ENCODE measurements around the gene CCZ1B.
"Not testable (repeated sequence)": the region's sequence is repeated elsewhere in the genome, so short reads cannot be mapped to it uniquely, and the experiment has no call there.

Gene CCZ1B

GRCh38 chr7:6799887-6800286, 26.2 kb downstream of the CCZ1B start:
- DNase-seq (ENCODE audit: low read depth); H3K4me3 ChIP-seq (ENCODE audit: low read depth, low read length): not testable (repeated sequence)

GRCh38 chr7:6798047-6798446, 28.0 kb downstream of the CCZ1B start:
- DNase-seq (ENCODE audit: low read depth); H3K4me3 ChIP-seq (ENCODE audit: low read depth, low read length): not testable (repeated sequence)

- DNase-seq (ENCODE audit: low read depth); H3K4me3 ChIP-seq (ENCODE audit: low read depth, low read length): not testable (repeated sequence)
Observed at GRCh38 chr7:6797218-6797617, 28.9 kb downstream of the CCZ1B start.

GRCh38 chr7:6794276-6794675, 31.8 kb downstream of the CCZ1B start:
- not testable (repeated sequence) for DNase-seq (ENCODE audit: low read depth); H3K4me3 ChIP-seq (ENCODE audit: low read depth, low read length)

GRCh38 chr7:6792113-6792872, 33.8 kb downstream of the CCZ1B start:
- DNase-seq (ENCODE audit: low read depth): not testable (repeated sequence)

GRCh38 chr7:6789353-6789752, 36.7 kb downstream of the CCZ1B start:
- H3K4me3 ChIP-seq (ENCODE audit: low read depth, low read length); DNase-seq (ENCODE audit: low read depth): not testable (repeated sequence)

More at GRCh38 chr7:6792113-6792872, 33.8 kb downstream of the CCZ1B start:
- H3K4me3 ChIP-seq (ENCODE audit: low read depth, low read length): not testable (repeated sequence)

GRCh38 chr7:6781581-6781980, 44.5 kb downstream of the CCZ1B start:
- H3K4me3 ChIP-seq (ENCODE audit: low read depth, low read length); DNase-seq (ENCODE audit: low read depth): not testable (repeated sequence)

GRCh38 chr7:6761186-6761585, 64.9 kb downstream of the CCZ1B start:
- not testable (repeated sequence) for H3K4me3 ChIP-seq (ENCODE audit: low read depth, low read length); DNase-seq (ENCODE audit: low read depth)

GRCh38 chr7:6753964-6754363, 72.1 kb downstream of the CCZ1B start, which contains the start of gene RSPH10B2:
RSPH10B2 (plus strand) TSS chr7:6754103; CDS start chr7:6757678, 3,575 bp downstream.
- DNase-seq (ENCODE audit: low read depth); H3K4me3 ChIP-seq (ENCODE audit: low read depth, low read length): not testable (repeated sequence)

- not testable (repeated sequence) for DNase-seq (ENCODE audit: low read depth); H3K4me3 ChIP-seq (ENCODE audit: low read depth, low read length)
Observed at GRCh38 chr7:6750173-6750572, 75.9 kb downstream of the CCZ1B start.

- DNase-seq (ENCODE audit: low read depth): not testable (repeated sequence)
Observed at GRCh38 chr7:6749335-6749734, 76.7 kb downstream of the CCZ1B start.

More at GRCh38 chr7:6749335-6749734, 76.7 kb downstream of the CCZ1B start:
- H3K4me3 ChIP-seq (ENCODE audit: low read depth, low read length): not testable (repeated sequence)

Measured in NB4 (cell line).